ENCODE results near the gene PRTFDC1.

DNA sequence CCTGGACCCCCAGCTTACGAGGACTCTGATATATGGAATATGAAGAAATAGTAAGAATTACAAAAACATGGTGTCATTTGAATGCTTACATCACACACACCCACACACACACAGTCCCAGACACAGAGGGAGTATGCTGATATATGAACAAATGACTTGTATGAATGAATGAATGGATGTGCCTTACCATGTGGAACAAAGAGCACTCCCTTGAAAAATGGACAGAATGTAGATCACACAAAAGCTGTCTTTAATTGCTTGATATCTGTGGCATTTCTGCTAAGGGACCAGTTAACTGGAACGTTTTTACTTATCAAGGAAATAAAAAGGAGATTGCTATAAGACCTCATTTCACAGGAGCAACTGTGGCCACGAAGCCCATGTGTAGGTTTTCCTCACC lies 46.0 kb downstream of the PRTFDC1 start:
- TF ChIP-seq, protein P1, sequence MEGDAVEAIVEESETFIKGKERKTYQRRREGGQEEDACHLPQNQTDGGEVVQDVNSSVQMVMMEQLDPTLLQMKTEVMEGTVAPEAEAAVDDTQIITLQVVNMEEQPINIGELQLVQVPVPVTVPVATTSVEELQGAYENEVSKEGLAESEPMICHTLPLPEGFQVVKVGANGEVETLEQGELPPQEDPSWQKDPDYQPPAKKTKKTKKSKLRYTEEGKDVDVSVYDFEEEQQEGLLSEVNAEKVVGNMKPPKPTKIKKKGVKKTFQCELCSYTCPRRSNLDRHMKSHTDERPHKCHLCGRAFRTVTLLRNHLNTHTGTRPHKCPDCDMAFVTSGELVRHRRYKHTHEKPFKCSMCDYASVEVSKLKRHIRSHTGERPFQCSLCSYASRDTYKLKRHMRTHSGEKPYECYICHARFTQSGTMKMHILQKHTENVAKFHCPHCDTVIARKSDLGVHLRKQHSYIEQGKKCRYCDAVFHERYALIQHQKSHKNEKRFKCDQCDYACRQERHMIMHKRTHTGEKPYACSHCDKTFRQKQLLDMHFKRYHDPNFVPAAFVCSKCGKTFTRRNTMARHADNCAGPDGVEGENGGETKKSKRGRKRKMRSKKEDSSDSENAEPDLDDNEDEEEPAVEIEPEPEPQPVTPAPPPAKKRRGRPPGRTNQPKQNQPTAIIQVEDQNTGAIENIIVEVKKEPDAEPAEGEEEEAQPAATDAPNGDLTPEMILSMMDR (conservative IDR thresholded peaks at IDR 0.05) = no peak
- no peak for TF ChIP-seq EZH2 (IDR thresholded peaks at IDR 0.05; ENCODE audit: low read depth)
